Measurements from ENCODE around the gene RNF208.
A peak's percentile ranks its signal among the peaks of the same experiment; 100 is the strongest.

The RNF208 gene

DNA sequence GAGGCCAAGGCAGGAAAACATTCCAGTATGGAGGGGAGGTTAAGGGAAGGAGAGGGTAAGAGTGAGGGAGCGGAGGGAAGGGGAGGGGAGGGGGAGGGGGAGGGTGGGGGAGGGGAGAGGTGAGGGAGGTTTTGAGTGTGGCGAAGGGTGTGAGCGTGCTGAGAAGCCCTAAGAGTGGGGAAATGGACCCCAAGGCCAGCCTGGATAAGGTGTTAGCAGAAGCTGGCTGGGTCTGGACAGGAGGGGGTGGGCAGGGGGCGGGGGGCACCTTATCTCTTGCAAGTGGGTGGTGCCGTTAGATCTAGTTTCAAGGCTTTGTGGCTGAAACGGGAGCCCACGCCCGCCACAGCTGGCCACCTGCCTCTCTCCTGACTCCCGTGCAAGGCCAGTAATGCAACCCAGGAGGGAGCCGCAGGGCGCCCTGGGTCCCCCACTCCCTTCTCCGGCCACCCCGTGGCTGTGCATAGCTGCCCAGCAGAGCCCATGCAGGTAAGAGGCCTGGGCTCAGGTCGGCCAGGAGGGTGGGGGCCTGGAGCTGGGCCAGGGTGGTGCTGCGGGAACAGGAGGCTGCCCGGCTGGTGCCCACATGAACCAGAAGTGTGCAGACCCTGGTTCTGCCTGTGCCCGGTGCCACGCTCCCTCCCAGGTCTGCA, 5.9 kb upstream of the RNF208 start:
- DNase-seq (ENCODE audit: low spot score): no peak

DNA sequence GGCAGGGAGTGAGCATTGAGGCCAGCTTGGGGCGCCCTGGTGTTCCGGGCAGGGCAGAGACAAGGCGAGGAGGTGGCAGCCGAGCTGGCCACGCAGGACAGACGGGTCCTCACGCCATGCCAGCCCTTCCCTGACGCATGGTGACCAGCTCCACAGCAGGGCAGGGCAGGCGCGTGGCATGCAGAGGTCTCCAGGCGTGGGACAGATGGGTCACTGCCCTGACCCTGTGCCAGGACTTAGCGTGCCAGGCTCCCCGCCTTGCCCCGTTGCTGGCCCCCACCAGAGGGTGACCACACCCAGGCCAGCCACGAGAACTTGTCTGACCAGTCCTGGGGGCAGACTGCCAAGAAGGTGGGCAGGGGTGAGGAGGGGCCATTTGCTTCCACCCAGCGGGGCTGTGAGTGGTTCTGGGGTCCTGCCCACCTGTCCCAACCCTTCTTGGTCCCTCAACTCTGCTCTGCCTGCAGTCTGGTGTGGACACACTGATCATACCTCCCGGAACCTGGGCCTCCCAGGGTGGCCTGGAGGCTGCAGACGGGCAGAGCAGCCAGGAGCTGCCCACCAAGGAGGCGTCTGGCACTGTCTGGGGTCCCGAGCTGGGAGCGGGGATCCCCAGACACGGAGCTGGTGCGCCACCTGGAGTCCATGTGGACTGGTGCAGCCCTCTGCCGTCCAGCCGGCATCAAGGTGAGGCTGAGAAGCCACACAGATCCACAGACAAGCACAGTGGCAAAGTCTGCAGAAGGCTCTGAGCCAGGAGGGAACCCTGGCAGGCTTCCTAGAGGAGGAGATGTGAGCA, 5.2 kb upstream of the RNF208 start, which contains the start of gene RNF224:
TSS of gene RNF224 (plus strand) at position 449 of the 799 bp plus-strand sequence. CDS start 834 bp downstream, outside the sequence.
- peak; percentile 80 for DNase-seq (ENCODE audit: low spot score)

DNA sequence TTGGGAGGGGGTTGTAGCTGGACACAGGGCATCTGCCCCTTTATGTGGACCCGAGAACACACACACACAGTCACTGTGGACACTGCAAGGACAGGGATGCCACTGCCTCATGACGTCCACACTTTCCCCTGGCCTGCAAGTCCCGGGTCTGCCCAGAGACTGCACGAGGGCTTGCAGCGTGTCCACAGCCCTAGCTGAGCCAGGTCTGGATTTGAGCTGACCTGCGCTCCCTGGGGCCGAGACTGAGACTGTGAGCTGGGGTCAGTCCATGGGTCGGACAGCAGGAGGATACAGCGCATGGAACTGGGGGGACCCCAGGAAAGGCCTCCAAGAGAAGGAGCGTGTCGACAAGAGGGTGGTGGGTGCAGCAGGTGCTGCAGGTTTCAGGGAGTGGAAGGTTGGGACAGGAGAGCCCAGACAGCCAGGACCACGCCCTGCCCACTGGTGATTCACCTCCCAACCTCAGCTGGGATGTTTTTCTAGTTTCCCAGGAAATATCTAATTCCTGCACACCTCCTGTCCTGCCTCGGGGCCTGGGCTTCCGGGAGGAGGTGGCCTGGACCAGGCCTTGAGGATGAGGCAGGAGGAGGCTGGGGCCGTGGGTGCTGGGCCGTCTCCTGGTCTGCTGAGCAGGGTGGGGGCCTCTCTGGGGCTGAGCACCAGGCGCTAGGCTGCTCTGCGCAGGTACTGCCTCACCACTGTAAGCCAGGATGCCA, 4.5 kb upstream of the RNF208 start:
- no peak for DNase-seq (ENCODE audit: low spot score)

DNA sequence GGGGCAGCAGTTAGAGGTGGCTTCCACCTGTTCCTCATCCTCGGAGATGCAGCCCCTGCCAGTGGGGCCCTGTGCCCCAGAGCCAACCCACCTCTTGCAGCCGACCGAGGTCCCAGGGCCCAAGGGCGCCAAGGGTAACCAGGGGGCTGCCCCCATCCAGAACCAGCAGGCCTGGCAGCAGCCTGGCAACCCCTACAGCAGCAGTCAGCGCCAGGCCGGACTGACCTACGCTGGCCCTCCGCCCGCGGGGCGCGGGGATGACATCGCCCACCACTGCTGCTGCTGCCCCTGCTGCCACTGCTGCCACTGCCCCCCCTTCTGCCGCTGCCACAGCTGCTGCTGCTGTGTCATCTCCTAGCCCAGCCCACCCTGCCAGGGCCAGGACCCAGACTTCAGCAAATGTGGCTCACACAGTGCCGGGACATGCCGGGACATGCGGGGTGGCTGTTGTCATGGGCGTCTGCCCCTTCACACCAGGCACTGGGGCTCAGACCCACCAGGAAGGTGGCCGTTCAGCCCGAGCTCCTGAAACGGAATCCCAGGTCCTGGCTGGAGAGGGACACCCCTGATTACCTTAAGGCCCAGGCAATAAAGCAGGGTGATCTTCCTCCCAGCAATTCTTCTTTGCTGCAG, 3.8 kb upstream of the RNF208 start:
- no peak for DNase-seq (ENCODE audit: low spot score)

DNA sequence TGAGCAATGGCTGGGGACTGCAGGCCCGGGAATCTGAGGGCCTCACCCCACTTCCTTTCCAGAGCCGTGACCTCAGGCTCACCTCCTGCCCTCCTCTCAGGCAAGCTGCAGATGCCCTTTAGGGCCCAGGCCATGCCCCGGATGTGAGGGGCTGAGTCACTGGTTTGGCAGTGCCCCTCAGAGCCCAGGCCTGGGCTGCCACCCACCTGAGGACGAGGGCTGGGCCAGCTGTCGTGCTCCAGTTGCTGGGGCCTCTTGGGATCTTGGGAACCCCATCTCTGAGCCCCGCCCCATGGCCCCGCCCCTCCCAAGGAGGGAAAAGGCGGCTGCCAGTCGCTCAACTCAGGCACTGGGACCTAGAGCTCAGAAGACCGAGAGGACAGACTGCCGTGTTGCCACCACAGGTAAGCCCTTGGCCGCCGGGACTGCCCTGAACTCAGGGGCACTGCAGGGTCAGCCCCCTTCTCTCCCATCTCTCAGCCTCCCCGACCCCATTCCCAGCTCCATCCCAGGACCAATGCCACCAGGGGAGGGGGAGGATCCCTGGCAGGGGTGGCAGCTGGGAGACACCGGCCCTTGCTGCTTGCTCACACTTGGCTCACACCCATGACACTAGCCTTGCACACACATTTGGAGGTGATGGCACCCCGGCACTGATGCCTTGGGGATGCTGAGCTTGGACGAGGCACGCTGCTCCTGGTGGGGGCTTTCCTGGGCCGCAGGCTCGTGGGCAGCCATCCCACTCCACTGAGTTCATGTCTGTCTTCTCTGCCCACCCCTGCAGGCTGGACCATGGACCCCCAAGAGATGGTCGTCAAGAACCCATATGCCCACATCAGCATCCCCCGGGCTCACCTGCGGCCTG, 3.0 kb upstream of the RNF208 start, which contains the start of gene CYSRT1:
TSS of gene CYSRT1 (plus strand) at position 345 of the 865 bp plus-strand sequence. CDS start at position 793, 448 bp downstream.
- no peak for DNase-seq (ENCODE audit: low spot score)

- DNase-seq (ENCODE audit: low spot score): peak; percentile 97
These were observed 1.3 kb upstream of the RNF208 start for GRCh38 chr9:137223078-137223970.

DNA sequence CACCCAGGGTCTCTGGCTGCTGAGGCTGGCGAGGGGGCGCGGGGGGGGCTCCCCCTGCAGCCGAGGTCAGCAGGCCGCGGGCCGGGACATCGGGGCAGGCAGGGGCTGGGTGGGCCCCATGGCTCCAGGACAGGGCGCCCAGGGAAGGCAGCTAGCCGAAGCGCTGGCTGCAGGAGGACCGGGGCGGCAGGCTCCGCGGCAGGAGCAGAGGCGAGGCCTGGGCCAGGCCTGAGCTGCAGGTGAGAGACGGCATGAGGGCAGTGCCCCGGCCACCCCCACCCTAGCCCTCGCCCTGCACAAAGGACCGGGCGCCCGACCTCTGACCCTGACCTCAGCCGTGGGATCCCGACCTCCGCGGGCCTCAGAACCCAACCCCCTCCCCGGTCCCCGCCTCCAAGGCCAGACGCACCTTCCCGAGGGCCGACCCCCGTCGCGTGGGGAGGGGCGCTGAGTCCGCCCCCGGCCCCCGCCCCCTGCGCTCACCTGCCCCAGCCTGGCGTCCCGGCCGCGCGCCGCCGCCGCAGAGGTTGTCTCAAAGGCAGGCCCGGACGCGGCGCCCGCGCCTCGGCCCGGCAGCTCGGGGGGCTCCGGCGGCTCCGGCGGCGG, 431 bp downstream of the RNF208 start:
- no peak for DNase-seq (ENCODE audit: low spot score)

GRCh38 chr9:137221095-137221505, 940 bp downstream of the RNF208 start:
- DNase-seq (ENCODE audit: low spot score): no peak

DNA sequence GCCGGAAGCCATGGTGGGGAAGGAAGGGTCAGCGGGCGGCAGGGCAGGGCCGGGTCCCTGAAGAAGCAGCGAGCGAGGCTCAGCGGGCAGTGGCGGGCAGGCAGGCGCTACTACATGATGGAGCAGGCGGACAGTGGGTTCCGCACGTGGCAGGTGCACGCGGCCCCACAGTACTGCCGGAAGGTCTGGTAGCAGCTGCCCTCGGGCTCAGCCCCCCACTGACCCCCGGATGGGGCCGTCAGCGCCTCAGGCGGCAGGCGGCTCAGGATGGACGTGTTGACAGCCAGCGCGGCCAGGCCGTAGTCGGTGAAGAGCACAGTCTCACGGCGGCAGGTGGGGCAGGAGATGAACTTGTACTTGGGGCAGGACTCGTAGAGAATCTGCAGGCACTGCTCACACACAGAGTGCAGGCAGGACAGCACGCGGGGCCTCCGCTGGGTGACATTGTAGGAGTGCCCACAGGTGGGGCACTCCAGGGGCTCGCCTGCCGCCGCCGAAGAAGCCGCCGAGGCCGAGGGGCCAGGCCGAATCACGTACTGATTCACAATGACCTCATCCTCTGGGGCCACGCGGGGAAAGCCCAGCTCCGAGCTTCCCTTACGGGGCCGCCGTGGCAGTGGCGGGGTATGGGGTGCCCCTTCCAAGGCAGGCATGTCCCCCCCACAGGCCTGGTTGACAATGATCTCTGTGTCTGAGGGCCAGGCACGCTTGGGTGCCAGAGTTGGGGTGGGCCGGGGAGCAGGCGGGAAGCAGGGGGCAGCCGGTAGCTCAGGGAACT, 1.5 kb downstream of the RNF208 start:
- no peak for DNase-seq (ENCODE audit: low spot score)

GRCh38 chr9:137219757-137220316, 2.2 kb downstream of the RNF208 start:
- DNase-seq (ENCODE audit: low spot score): no peak

- DNase-seq (ENCODE audit: low spot score): no peak
These were observed 3.2 kb downstream of the RNF208 start for GRCh38 chr9:137218754-137219271.

DNA sequence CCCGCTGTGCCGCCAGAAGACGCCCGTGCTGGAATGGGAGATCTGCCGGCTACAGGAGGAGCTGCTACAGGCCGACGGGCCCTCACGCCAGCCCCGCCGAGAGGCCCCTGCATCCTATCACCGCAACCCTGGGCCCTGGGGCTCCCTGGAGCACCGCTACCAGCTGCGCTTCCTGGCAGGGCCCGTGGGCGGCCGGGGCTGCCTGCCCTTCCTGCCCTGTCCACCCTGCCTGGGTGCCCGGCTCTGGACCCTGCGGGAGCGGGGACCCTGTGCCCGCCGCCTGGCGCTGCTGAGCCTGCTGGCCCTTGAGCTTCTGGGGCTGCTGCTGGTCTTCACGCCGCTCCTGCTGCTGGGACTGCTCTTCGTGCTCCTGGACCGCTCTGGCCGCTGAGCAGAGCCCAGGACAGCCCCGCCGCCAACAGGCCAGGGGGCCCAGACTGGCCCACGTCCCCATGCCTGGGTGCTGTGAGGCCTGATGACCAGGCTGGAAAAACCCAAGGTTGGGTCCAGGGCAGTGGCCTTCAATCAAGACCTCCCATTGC, 3.8 kb downstream of the RNF208 start:
- DNase-seq (ENCODE audit: low spot score): no peak

- no peak for DNase-seq (ENCODE audit: low spot score)
These were observed 4.5 kb downstream of the RNF208 start for GRCh38 chr9:137217276-137218211.

- no peak for DNase-seq (ENCODE audit: low spot score)
These were observed 5.7 kb downstream of the RNF208 start for GRCh38 chr9:137216188-137216965.

DNA sequence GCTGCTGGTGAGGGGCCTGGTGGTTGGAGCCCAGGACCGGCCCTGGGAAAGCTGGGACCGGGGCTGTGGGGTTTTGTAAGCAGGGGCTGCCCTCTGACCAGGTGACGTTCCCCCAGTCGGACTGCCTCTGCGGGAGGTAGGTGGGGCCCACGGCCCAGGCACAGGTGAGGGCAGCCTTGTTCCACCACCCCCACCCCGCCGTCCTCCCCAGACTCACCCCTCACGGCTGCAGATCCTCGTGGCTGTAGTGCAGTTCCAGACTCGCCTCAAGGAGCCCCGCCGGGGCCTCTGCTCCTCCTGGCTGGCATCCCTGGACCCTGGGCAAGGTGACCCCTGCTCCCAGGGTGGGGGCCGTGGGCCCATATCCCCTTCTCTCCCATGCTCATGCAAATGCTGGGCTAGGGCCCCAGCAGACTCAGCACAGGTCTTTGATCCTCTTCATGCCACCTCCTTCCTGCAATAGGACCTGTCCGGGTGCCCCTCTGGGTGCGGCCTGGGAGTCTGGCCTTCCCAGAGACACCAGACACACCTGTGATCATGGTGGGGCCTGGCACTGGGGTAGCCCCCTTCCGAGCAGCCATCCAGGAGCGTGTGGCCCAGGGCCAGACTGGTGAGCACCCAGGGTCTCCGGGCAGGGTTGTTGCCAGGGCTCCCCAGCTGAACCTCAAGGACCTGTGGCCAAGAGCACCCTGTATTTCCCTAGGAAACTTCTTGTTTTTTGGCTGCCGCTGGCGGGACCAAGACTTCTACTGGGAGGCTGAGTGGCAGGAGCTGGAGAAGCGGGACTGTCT, 6.6 kb downstream of the RNF208 start:
- DNase-seq (ENCODE audit: low spot score): no peak

Measured in germinal center (tissue), 1 donor.